IMR-90 (cell line): Measurements from ENCODE around the gene ACADSB.

ENCODE experiments used
- CHD1 ChIP-seq: IDR thresholded peaks from 2 replicates; pipeline ENCODE4 v1.6.1; 2012; ENCODE audit warnings: low read depth, low read length, improper control_type of control experiment
- POLR2A ChIP-seq: IDR thresholded peaks from 2 replicates; pipeline ENCODE4 v1.6.1; 2012; ENCODE audit warnings: mild to moderate bottlenecking, low read depth, low read length
- TF ChIP-seq, protein P1 (sequence below): conservative IDR thresholded peaks from 2 replicates; pipeline ENCODE4 v1.5.1; 2012; ENCODE audit warnings: mild to moderate bottlenecking, low read depth, low read length, improper control_type of control experiment

- TF ChIP-seq POLR2A: no peak
- TF ChIP-seq, protein P1, sequence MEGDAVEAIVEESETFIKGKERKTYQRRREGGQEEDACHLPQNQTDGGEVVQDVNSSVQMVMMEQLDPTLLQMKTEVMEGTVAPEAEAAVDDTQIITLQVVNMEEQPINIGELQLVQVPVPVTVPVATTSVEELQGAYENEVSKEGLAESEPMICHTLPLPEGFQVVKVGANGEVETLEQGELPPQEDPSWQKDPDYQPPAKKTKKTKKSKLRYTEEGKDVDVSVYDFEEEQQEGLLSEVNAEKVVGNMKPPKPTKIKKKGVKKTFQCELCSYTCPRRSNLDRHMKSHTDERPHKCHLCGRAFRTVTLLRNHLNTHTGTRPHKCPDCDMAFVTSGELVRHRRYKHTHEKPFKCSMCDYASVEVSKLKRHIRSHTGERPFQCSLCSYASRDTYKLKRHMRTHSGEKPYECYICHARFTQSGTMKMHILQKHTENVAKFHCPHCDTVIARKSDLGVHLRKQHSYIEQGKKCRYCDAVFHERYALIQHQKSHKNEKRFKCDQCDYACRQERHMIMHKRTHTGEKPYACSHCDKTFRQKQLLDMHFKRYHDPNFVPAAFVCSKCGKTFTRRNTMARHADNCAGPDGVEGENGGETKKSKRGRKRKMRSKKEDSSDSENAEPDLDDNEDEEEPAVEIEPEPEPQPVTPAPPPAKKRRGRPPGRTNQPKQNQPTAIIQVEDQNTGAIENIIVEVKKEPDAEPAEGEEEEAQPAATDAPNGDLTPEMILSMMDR: no peak
- TF ChIP-seq CHD1: no peak
Observed at GRCh38 chr10:122974543-122975064, 34.2 kb upstream of the ACADSB start.
